Gastrocnemius medialis (tissue), 4 donors: ENCODE data around the gene RGPD3. TPM values are rescaled to one million over a fixed set of nuclear protein-coding genes. Genes with fewer than 3 reads are reported as not detected.

Experiments
- total RNA-seq, 4 donors: library from RNA; depleted of rRNA; stranded (reverse); fragments of >200 nt; gene quantifications; one replicate each; pipeline versions ENCODE4 v1.1.0 to v1.2.3, GENCODE V29; 2016

Gene RGPD3
- total RNA-seq, 4 donors from 2014 or later: 0.15 to 0.38 (median 0.23) TPM; not detected in 1

Other genes with a start within 250 kb of the RGPD3 start
- under 1 TPM in 1 of 4 donors, not detected in 3; 0.07 TPM for gene CD8B2, start 19.0 kb upstream of the RGPD3 start, total RNA-seq